ENCODE data around the gene EYA2.

EYA2 gene

GRCh38 chr20:46943861-46944591 is 49.4 kb downstream of the EYA2 start:
- no peaks in the 10 kb centered on the region for H3K36me3 Mint-ChIP-seq (ENCODE audit: low read depth)
- no peak overlapping the region for H3K27ac Mint-ChIP-seq
- no peaks in the 10 kb centered on the region for H3K4me1 Mint-ChIP-seq (ENCODE audit: low read depth)
- DNase-seq (ENCODE audit: low spot score), result no peak
- no peaks in the 10 kb centered on the region for H3K9me3 Mint-ChIP-seq
- H3K27me3 Mint-ChIP-seq (ENCODE audit: low read depth), result peaks cover 9% of the 10 kb centered on the region
- no peak overlapping the region for H3K4me3 Mint-ChIP-seq

- no peak overlapping the region for H3K27ac Mint-ChIP-seq
- no peaks in the 10 kb centered on the region for H3K36me3 Mint-ChIP-seq (ENCODE audit: low read depth)
- no peaks in the 10 kb centered on the region for H3K9me3 Mint-ChIP-seq
- H3K4me3 Mint-ChIP-seq, result no peak overlapping the region
- H3K27me3 Mint-ChIP-seq (ENCODE audit: low read depth), result peaks cover 11% of the 10 kb centered on the region
- H3K4me1 Mint-ChIP-seq (ENCODE audit: low read depth), result no peaks in the 10 kb centered on the region
- DNase-seq (ENCODE audit: low spot score), result no peak
Observed at GRCh38 chr20:46945465-46945864, 50.8 kb downstream of the EYA2 start.

GRCh38 chr20:46946181-46946624 is 51.6 kb downstream of the EYA2 start:
- Mint-ChIP-seq H3K9me3 (no peaks in the 10 kb centered on the region), H3K4me3 (no peak overlapping the region), H3K27me3 (ENCODE audit: low read depth) (peaks cover 11% of the 10 kb centered on the region), H3K36me3 (ENCODE audit: low read depth) (no peaks in the 10 kb centered on the region), H3K27ac (no peak overlapping the region), H3K4me1 (ENCODE audit: low read depth) (no peaks in the 10 kb centered on the region)
- DNase-seq (ENCODE audit: low spot score), result no peak

GRCh38 chr20:46946796-46947195 is 52.2 kb downstream of the EYA2 start:
- H3K27ac Mint-ChIP-seq, result no peak overlapping the region
- no peaks in the 10 kb centered on the region for H3K4me1 Mint-ChIP-seq (ENCODE audit: low read depth)
- no peak overlapping the region for H3K4me3 Mint-ChIP-seq
- no peaks in the 10 kb centered on the region for H3K9me3 Mint-ChIP-seq
- no peaks in the 10 kb centered on the region for H3K36me3 Mint-ChIP-seq (ENCODE audit: low read depth)
- peaks cover 11% of the 10 kb centered on the region for H3K27me3 Mint-ChIP-seq (ENCODE audit: low read depth)
- no peak for DNase-seq (ENCODE audit: low spot score)

GRCh38 chr20:46948081-46948480 is 53.4 kb downstream of the EYA2 start:
- no peaks in the 10 kb centered on the region for H3K36me3 Mint-ChIP-seq (ENCODE audit: low read depth)
- H3K4me1 Mint-ChIP-seq (ENCODE audit: low read depth), result no peaks in the 10 kb centered on the region
- no peak overlapping the region for H3K4me3 Mint-ChIP-seq
- no peaks in the 10 kb centered on the region for H3K9me3 Mint-ChIP-seq
- no peak overlapping the region for H3K27ac Mint-ChIP-seq
- H3K27me3 Mint-ChIP-seq (ENCODE audit: low read depth), result peaks cover 11% of the 10 kb centered on the region
- no peak for DNase-seq (ENCODE audit: low spot score)

- H3K36me3 Mint-ChIP-seq (ENCODE audit: low read depth), result no peaks in the 10 kb centered on the region
- peak; percentile 16 for DNase-seq (ENCODE audit: low spot score)
Observed at GRCh38 chr20:46951405-46951804, 56.8 kb downstream of the EYA2 start.

GRCh38 chr20:46951840-46952497 is 57.3 kb downstream of the EYA2 start:
- Mint-ChIP-seq H3K4me1 (ENCODE audit: low read depth) (peaks cover 3% of the 10 kb centered on the region), H3K4me3 (no peak overlapping the region), H3K36me3 (ENCODE audit: low read depth) (no peaks in the 10 kb centered on the region), H3K9me3 (peaks cover 12% of the 10 kb centered on the region), H3K27ac (no peak overlapping the region), H3K27me3 (ENCODE audit: low read depth) (peaks cover 11% of the 10 kb centered on the region)
- DNase-seq (ENCODE audit: low spot score), result no peak

More at GRCh38 chr20:46951405-46951804, 56.8 kb downstream of the EYA2 start:
- Mint-ChIP-seq H3K4me3 (no peak overlapping the region), H3K27ac (no peak overlapping the region), H3K4me1 (ENCODE audit: low read depth) (peaks cover 3% of the 10 kb centered on the region), H3K9me3 (peaks cover 8% of the 10 kb centered on the region), H3K27me3 (ENCODE audit: low read depth) (peaks cover 11% of the 10 kb centered on the region)

- peaks cover 12% of the 10 kb centered on the region for H3K9me3 Mint-ChIP-seq
- H3K36me3 Mint-ChIP-seq (ENCODE audit: low read depth), result no peaks in the 10 kb centered on the region
- H3K27ac Mint-ChIP-seq, result no peak overlapping the region
- no peak for DNase-seq (ENCODE audit: low spot score)
- peaks cover 3% of the 10 kb centered on the region for H3K4me1 Mint-ChIP-seq (ENCODE audit: low read depth)
- H3K4me3 Mint-ChIP-seq, result no peak overlapping the region
- peaks cover 7% of the 10 kb centered on the region for H3K27me3 Mint-ChIP-seq (ENCODE audit: low read depth)
Observed at GRCh38 chr20:46953596-46953995, 59.0 kb downstream of the EYA2 start.

- H3K36me3 Mint-ChIP-seq (ENCODE audit: low read depth), result no peaks in the 10 kb centered on the region
- H3K4me1 Mint-ChIP-seq (ENCODE audit: low read depth), result peaks cover 3% of the 10 kb centered on the region
- DNase-seq (ENCODE audit: low spot score), result no peak
- H3K9me3 Mint-ChIP-seq, result peaks cover 12% of the 10 kb centered on the region
- H3K4me3 Mint-ChIP-seq, result no peak overlapping the region
- no peak overlapping the region for H3K27ac Mint-ChIP-seq
- peaks cover 4% of the 10 kb centered on the region for H3K27me3 Mint-ChIP-seq (ENCODE audit: low read depth)
Observed at GRCh38 chr20:46954490-46955038, 59.9 kb downstream of the EYA2 start.

- no peak overlapping the region for H3K27ac Mint-ChIP-seq
- peaks cover 12% of the 10 kb centered on the region for H3K9me3 Mint-ChIP-seq
- H3K27me3 Mint-ChIP-seq (ENCODE audit: low read depth), result peaks cover 4% of the 10 kb centered on the region
- no peak overlapping the region for H3K4me3 Mint-ChIP-seq
- H3K4me1 Mint-ChIP-seq (ENCODE audit: low read depth), result peaks cover 3% of the 10 kb centered on the region
- no peaks in the 10 kb centered on the region for H3K36me3 Mint-ChIP-seq (ENCODE audit: low read depth)
- no peak for DNase-seq (ENCODE audit: low spot score)
Observed at GRCh38 chr20:46955601-46956556, 61.2 kb downstream of the EYA2 start.

GRCh38 chr20:46959081-46959692 is 64.5 kb downstream of the EYA2 start:
- no peak for DNase-seq (ENCODE audit: low spot score)
- Mint-ChIP-seq H3K36me3 (ENCODE audit: low read depth) (no peaks in the 10 kb centered on the region), H3K4me3 (no peak overlapping the region), H3K27ac (no peak overlapping the region), H3K27me3 (ENCODE audit: low read depth) (peaks cover 7% of the 10 kb centered on the region), H3K9me3 (peaks cover 12% of the 10 kb centered on the region), H3K4me1 (ENCODE audit: low read depth) (peaks cover 3% of the 10 kb centered on the region)

- no peak overlapping the region for H3K27ac Mint-ChIP-seq
- peaks cover 3% of the 10 kb centered on the region for H3K4me1 Mint-ChIP-seq (ENCODE audit: low read depth)
- no peaks in the 10 kb centered on the region for H3K36me3 Mint-ChIP-seq (ENCODE audit: low read depth)
- DNase-seq (ENCODE audit: low spot score), result no peak
- peaks cover 7% of the 10 kb centered on the region for H3K27me3 Mint-ChIP-seq (ENCODE audit: low read depth)
- H3K9me3 Mint-ChIP-seq, result peaks cover 12% of the 10 kb centered on the region
- H3K4me3 Mint-ChIP-seq, result no peak overlapping the region
Observed at GRCh38 chr20:46959821-46960220, 65.2 kb downstream of the EYA2 start.

GRCh38 chr20:46960536-46960935 is 65.9 kb downstream of the EYA2 start:
- Mint-ChIP-seq H3K4me1 (ENCODE audit: low read depth) (peaks cover 2% of the 10 kb centered on the region), H3K36me3 (ENCODE audit: low read depth) (no peaks in the 10 kb centered on the region), H3K27ac (no peak overlapping the region), H3K9me3 (peaks cover 12% of the 10 kb centered on the region), H3K27me3 (ENCODE audit: low read depth) (peaks cover 7% of the 10 kb centered on the region), H3K4me3 (no peak overlapping the region)
- no peak for DNase-seq (ENCODE audit: low spot score)

All from T-helper 2 cell treated with Interferon-gamma antibody and Interleukin-4, amounts not matched to agents 5 μg/mL and 100 μg/mL, for 36 hours (primary cell).